HK-2 (cell line): ENCODE data around the gene ZCCHC14.
"Not testable (repeated sequence)": the region's sequence is repeated elsewhere in the genome, so short reads cannot be mapped to it uniquely, and the experiment has no call there.

ENCODE experiments used
- DNase-seq: peaks from one replicate; pipeline ENCODE4 v3.0.0-alpha.2; 2018; ENCODE audit not compliant: unreplicated experiment

ZCCHC14 gene

DNA sequence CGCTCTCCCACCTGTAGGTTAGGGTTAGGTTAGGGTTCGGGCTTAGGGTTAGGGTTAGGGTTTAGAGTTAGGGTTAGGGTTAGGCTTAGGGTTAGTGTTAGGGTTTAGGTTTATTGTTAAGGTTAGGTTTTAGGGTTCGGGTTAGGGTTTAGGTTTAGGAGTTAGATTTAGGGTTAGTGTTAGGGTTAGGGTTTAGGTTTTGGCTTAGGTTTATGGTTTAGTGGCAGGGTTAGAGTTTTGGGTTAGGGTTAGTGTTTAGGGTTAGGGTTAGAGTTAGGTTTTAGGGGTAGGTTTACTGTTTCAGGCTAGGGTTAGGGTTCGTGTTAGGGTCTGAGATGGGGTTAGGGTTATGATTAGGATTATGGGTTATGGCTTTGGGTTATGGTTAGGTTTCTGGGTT is 31.6 kb upstream of the ZCCHC14 start:
- DNase-seq, result no peak

DNA sequence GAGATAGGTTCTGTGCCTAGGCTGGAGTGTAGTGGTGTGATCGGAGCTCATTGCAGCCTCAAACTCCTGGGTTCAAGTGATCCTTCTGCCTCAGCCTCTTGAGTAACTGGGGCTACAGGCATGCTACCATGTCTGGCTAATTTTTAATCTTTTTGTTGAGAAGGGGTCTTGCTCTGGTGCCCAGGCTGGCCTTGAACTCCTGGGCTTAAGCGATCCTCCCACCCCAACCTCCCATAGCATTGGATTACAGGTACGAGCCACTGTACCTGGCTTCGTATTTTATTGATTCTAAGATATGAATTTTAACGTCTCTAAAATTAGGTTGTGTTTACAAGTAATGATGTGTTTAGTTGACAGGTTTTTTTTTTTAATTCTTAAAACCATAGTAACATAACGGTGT is 30.8 kb upstream of the ZCCHC14 start:
- DNase-seq, result not testable (repeated sequence)

DNA sequence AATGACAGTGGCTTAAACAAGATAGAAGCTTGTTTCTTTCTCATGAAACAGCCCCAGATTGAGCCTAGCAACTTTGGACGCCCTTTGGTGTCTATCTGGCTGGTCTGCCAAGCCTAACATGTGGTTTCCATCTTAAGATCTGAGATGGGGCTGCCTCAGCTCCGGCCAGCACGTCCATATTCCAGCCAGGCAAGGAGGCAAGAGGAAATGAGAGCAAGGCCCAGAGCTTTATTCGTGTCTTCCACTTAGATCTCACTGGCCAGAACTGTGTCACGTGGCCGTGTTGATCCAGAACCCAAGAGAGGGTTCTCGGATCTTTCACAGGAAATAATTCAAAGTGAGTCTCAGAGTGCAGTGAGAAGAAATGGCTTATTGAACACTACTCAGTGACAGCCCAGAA is 28.9 kb upstream of the ZCCHC14 start:
- not testable (repeated sequence) for DNase-seq

DNA sequence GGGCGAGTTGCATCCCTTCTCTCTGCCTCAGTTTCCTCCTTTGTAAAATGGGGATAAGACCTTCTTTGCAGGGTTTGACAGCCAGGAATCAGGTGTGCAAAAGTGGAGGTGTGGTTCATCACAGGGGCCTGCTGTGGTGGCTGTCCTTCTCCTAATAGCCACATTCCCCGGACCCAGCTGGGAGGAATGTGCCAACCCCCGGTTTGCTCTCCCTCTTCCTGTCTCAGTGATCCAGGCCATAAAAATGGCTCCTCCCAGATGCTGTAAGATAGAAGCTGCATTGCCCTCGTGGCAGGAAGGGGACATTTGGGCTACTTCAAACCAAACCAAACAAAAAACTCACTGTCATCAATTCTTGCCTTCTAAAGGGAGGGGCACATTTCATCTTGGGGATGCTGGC is 26.3 kb upstream of the ZCCHC14 start:
- not testable (repeated sequence) for DNase-seq

DNA sequence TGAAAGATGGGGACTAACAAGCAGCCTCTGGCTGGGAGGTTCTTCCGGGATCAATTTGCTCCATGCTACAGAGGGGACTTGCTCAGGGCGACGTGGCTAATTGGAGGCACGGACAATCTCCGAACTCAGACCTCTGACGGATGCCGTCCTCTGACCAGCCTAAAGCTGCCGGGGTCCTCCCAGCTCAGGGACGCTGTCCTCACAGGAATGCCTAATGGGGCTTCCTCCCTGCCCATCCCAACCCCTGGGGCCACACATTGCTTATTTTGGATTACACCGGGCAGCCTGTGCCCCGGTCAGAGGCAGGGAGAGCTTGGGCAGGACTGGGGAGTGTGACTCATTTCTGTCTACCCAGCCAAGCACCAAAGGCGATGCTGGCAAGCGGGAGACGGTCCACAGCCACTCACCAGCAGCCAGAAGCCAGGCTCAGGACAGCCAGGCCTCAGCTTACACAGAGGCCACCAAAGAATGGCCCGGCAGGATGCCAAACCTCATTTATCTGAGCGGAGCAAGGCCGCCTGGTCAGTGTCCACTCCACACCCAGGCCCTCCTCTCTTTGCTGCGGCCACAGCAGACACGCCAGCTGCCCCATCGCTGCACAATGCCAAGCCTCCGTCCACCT is 25.7 kb upstream of the ZCCHC14 start:
- not testable (repeated sequence) for DNase-seq

DNA sequence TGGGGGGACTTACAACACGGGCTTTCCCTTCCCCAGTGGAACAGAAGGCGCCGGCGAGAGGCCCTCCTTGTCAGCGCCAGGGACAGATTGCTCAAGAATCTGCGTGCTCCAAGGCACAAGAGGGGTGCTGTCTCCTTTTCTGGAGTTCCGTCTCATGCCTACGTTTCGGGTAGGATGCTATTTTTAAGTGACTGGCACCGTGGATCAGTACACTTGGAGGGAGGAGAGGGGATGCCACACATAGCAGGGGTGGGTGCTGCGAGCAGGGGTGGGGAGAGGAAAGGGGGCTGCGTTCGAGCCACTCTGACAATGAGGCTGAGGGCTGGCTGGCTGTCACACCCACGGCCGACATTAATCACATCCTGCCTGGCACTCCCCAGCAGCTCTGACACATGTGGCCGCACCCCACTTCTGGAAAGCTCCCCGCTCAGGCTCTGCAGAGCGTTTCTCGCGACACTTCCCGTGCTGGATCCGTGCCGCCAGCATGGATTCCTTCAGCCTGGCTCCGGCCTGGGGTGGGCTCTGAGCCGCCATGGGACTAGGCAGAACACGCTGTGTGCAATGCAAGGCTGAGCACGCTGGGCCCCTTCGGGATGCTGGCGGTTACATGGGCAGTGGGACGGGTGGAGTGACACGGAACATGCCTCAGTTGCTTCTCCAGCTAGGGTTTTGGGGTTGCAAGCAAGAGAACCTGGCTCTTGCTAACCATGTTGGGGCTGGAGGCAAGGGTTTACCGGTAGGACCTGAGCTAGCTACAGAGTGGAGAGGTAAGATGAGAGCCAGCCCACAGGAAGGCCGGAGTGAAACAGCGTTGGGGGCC is 25.0 kb upstream of the ZCCHC14 start:
- DNase-seq, result not testable (repeated sequence)

DNA sequence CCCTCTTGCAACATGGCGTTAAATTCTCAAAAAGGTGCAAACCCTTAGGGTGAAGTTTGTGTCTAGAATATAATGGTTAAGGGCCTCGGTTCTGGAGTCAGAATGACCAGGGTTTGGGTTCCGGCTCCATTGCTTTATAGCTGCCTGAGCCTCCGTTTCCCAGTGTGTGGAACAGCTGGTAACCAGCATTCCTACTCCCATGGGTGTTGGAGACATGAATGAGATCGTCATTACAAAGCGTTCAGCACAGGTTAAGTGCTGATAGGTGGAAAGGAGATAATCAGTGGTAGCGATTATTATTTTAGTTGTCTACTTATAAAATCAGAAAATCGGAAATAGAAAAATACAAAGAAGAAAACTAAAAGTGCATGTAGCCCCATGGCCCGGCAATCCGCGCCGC is 23.5 kb upstream of the ZCCHC14 start:
- no peak for DNase-seq

DNA sequence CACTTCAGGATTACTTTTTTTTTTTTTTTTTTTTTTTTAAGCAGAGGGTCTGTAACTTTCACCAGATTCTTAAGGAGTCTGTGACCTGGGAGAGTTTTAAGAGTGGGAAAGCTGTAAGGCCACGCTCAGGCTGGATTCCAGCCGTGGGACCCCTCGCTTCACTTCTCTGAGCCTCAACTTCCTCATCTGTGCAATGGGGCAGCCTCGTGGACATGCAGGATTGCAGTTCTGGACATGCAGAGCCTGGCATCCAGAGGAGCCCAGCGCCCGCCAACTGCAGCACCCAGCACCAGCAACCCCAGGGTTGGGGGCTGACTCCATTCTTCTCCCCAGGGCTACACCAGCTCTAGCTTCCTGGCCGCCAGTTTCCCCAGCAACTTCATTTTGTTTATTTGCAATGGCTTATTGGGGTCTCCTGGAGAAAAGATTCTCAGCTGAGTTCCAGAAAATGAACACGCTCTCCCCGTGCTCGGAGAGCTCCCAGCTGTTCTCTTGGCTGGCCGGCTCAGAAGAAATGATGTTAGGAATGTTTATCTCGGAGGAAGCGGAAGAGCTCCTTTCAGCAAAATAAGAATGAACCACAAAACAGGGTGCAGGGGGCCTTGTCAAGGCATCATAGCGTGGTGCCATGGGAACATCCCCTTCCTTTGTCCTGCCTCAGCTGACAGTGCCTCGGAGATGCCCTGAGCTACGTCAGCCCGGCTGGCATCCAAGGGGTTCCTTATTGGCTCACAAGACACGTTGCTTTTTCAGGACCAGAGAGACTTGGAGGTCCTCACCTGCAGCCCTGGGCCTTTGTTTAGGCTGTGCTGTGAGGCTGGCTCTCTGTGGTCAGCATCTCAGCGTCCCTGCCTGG is 22.9 kb upstream of the ZCCHC14 start:
- DNase-seq, result no peak

DNA sequence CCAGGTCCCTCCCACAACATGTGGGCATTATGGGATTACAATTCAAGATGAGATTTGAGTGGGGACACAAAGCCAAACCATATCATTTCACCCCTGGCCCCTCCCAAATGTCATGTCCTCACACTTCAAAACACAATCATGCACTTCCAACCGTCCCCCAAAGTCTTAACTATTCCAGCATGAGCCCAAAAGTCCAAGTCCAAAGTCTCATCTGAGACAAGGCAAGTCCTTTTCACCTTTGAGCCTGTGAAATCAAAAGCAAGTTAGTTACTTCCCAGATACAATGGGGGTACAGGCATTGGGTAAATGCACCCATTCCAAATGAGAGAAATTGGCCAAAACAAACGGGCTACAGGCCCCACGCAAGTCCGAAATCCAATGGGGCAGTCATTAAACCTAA is 17.0 kb upstream of the ZCCHC14 start:
- DNase-seq, result not testable (repeated sequence)

DNA sequence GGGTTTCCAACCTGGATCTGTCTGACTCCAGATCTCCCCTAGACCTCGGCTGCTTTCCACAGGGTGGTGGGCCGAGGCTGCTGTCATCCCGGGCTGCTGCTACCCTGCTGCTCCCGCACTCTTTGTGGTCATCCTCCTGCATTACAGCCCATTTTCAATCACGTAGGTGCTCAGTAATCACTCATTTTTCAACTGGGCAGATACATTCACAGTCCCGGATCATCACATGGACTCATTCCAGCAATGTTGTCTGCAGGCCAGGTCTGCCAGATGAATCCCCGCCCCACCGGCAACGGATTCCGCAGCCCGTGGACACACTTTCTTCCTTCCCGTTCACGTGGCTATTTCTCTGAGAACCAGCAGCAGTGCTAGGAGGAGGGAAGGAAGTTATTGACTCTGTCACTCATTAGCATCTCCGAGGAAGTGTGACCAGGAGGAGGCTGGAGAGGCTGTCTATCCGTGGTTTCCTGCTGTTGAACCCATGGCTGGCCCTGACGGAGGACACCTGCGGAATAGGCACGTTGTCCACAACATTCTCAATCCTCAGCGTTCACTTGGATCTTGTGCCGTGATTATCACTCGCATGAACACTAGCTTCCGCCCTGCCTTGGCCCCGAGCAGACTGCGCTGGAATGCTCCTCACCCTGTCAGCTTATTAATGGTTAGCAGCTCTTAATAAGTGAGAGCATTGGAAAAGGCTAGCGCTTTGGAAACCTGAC is 14.7 kb upstream of the ZCCHC14 start:
- DNase-seq, result peak; percentile 34

DNA sequence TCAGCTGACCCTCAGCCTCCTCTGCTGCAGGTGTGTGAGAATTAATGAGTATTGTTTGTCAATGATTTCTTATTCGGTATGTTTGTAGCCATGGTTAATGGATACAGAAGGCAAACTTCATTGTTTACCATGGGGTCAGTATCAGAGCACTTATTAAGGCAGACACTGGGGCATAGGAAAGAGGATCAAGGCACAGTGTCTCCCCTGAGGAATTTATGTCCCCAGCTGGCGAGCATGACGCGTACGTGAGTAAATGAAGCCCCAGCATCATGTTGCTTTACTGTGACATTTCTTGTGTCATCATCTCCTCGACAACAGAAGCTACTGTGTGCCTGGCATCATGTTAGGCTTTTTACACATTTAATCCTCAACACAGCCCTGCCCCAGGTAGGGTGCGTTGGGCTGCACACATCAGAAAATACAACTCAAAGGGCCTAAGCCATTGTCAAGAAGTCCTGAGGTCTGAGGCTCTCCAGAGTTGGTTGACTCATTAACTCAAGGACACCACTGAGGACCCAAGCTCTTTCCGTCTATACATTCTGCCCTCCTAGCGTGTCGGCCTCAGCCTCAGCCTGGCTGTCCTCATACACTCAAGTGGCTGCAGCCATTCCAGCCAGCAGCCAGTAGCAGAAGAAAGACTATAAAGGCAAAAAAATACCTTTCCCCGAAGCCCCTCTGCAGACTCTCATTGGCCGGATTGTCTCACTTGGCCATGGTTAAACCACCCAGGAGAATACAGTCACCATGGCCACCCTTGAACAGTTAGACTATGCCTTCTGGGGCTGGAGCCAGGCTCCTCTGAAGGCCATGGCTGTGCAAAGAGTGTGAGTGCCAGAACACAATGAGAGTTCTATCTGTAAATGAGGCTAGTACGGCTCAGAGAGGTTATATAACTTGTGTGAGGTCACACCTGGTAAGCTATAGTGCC is 13.9 kb upstream of the ZCCHC14 start:
- DNase-seq, result no peak

DNA sequence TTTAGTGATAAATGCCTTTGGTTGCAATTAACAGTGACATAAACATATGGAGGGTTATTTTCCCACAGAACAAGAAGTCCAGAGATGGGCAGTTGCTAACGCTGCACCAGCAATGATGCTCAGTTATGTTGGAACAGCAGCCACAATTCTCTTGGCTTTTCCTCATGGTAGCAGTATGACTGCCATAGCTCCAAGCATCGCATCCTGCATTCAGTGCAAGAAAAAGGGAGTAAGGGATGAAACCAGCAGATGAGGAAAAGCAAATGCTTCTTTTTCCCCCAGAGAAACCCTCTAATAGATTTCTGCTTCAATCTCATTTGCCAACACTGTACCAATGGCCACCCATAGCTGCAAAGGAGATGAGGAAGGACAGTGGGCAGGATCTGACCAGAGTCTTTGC is 13.0 kb upstream of the ZCCHC14 start:
- no peak for DNase-seq

DNA sequence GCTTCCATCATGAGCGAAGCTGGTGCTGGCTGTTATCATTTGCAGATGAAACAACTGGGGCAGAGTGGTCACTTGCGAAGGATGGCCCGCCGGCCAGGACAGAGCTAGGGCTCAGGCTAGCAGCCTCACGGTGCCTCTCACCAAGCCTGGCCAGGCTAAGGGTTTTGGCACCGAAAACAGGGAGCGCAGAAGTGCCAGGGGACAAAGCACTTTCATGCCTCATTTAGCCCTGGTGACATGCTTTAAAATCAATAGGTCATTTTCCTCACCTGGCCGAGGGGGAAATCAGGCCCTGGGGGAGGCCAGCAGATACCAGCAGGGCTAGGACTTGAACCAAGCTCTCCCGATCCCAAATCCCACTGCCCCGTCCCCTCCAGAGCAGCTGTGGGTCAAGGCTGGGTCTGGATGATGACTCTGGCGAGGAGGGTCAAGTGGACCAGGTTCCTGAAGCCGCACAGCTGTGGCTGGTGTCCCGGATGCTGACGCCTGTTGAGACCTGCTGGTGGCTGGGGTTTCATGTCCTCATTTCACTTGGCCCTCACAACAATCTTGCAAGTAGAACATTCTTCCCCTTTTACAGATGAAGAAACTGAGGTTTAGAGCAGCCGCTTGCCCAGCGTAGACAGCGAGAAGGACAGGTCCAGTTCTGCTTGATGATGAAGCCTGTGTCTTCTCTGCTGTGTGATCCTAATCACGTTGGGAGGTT is 10.6 kb upstream of the ZCCHC14 start:
- not testable (repeated sequence) for DNase-seq

DNA sequence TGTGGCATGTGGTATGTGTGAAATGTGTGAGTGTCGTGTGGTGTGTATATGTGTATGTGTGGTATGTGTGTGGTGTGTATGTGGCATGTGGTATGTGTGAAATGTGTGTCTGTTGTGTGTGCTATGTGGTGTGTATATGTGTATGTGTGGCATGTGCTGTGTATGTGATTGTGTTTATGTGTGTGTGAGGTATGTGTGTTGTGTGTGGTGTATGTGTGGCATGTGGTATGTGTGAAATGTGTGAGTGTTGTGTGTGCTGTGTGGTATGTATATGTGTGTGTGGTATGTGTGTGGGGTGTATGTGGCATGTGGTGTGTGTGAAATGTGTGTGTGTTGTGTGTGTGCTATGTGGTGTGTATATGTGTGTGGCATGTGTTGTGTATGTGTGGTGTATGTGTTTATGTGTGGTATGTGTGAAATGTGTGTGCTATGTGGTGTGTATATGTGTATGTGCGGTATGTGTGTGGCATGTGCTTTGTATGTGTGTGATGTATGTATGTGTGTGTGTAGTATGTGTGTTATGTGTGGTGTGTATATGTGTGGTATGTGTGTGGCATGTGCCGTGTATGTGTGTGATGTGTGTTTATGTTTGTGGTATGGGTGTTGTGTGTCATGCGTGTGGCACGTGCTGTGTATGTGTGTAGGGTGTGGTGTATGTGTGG is 9.6 kb upstream of the ZCCHC14 start:
- no peak for DNase-seq

DNA sequence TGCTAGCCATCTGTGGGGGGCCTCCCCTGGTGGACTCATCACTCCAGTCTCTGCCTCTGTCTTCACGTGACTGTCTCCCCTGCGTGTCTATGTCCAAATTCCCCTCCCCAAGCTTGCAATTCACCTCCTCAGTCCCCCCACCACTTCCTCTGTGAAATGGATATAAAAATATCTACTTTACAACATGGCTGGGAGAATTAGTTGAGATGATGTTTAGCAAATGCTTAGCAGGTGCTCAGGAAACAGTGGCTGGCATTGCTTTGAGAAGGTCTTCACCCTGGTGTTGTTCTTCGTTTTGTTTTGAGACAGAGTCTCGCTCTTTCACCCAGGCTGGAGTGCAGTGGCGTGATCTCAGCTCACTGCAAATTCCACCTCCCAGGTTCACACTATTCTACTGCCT is 8.3 kb upstream of the ZCCHC14 start:
- DNase-seq, result no peak

DNA sequence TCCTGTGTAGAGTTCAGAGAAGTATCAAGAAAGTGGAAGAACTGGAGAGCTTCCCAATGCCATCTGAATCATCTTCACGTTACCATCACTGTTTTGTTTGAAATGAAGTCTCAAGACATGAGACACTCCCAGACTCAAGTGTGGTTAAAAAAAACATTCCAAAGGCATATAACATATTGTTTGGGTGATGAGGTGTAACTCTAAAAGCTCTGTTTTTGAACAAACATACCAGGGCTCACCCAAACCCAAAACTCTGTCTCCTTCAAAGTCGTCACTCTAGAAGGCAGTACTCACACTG is 6.3 kb upstream of the ZCCHC14 start:
- no peak for DNase-seq

DNA sequence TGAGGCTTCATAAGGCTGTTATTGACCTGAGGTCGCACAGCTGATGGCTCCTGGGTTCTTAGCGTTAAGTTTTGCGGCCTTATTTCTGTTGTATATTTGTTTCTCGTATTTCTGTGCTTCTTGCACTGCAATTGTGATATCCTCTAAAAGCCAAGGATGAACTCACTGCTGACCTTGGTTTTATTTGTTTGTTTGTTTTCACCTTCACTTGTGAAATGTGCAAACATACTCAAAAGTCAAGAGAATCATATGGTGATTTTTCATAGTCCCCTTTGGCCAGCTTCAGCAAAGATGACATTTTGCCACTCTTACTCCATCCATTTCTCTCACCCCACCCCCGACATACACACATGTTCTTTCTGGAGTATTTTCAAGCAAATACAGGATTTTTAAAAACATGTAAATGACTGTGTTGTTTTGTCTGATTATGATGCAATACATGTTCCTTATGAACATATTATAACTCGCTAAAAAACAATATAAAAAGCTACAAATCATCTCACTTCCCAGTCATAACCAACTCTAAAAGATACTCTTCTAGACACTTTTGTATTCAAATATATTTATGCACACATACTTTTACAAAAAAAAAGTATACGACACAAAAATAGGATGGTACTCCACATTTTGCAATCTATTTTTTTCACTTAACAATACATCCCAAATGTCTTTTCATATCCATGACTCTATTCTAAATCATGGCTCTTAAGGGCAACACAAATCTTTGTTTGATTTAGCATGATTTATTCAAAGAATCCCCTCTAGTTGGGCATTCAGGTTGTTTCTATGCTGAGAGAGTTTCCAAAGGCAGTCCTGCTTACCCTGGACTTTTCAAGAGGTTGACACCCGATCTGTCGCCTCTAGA is 5.7 kb upstream of the ZCCHC14 start:
- no peak for DNase-seq

DNA sequence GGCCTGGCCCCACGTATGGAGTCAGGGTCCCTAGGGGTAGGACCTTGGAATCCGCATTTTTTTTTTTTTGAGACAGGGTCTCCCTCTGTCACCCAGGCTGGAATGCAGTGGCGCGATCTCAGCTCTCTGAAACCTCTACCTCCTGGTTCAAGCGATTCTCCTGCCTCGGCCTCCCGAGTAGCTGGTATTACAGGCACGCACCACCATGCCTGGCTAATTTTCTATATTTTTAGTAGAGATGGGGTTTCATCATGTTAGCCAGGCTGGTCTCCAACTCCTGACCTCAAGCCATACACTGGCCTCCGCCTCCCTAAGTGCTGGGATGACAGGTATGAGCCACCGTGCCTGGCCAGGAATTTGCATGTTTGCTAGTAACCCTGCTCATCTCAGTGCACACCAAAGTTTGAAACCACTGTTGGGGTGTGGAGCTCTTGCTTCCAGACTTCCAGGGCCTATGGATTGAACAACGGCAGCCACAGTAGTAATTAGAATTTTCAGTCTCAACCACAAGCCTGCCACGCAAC is 5.0 kb upstream of the ZCCHC14 start:
- not testable (repeated sequence) for DNase-seq
